Measurements from ENCODE around the gene CERK.

CERK gene

DNA sequence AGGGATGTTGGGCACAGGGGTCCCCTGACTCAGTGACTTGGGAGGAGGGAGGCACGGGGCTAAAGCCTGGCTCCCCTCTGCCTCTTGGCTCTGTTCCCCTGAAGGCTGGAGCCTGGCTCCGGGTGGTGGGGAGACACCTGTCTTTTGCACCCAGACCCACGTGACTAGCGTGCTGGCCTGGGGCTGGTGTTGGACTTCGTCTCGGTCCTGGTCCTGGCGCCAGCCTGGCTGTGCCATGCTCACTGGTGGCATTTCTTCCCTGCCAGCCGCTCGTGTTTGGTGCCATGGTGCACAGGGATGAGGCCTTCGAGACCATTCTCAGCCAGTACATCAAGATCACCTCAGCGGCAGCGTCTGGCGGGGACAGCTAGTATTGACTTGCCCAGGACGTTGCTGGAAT lies 61.2 kb downstream of the CERK start:
- no peak for DNase-seq

- DNase-seq: no peak
Observed at GRCh38 chr22:46676479-46676878, 61.6 kb downstream of the CERK start.

GRCh38 chr22:46675938-46676337 lies 62.1 kb downstream of the CERK start:
- DNase-seq: no peak

DNA sequence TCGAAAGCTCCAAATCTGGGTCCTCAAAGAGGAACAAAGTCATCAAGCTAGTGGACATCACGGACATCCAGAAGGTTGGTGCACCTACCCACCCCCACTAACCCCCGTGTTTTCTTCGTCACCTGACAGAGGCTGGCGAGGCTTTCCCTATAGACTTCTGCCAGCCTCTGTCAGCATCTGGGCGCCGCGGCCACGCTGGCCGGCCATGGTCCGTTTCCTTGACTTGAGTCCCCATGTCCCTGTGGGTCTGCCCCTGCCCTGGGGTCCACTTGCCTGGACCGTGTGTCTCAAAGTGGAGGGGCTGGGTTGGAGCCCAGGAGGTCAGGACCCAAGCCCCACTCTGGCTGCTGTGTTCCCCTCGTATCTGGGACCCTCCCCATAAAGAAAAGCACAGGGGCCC lies 62.6 kb downstream of the CERK start:
- DNase-seq: no peak

DNA sequence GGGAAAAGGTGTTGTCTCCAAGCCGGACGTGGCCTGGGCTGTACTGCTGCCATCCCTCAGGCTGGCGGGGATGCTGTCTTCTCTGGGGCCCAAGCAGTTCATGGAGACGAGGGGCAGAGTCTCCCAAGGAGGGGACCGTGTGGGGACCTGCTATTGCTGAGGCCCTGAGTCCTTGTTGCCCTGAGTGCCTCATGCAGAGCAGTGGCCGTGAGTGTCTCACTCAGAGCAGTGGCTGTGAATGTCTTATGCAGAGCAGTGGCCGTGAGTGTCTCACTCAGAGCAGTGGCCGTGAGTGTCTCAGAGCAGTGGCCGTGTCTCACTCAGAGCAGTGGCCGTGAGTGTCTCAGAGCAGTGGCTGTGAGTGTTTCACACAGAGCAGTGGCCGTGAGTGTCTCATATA lies 63.1 kb downstream of the CERK start:
- DNase-seq: peak; percentile 26

DNA sequence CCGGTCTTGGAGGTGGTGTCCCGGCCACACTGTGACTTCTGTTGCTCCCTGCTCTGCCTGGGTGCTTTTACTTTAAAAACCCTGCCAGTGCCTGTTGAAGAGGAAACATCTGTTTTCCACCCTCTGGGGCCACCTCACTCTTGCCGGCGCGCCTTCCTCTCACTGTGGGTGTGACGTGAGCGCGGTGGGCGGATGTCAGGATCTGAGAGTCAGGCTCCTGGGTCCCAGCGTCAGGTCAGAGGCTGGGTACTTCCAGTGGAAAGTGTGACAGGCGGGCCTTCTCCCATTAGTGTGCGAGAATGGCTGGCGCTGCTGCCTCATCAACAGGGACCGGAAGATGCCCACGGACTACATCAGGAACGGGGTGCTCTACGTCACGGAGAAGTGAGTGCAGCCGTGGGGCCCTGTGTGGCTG lies 63.7 kb downstream of the CERK start:
- DNase-seq: peak; percentile 88

DNA sequence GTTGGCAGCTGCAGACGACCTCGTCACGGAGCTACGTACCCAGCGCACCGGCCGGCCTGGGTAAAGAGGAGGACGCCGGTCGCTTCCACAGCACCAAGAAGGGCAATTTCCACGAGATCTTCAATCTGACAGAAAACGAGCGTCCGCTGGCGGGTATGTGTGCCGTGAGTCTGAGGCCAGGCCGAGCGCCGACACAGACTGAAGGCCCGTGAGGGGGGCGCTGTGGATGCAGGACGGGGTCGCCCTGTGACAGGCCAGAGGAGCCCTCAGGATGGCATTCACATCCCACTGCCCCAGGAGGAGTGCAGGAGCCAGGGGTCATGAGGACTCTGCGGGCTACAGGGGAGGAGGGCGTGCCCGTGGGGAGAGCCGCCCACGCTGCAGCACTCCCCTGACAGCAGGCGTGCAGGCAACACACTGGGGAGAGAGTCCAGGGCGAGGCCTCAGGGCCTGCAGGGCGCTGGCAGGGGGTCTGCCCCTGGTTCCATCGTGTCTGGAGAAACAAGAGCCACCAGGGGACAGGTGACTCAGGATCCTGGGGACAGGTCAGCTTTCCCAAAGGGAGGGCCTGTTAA lies 64.3 kb downstream of the CERK start:
- DNase-seq: peak; percentile 34

DNA sequence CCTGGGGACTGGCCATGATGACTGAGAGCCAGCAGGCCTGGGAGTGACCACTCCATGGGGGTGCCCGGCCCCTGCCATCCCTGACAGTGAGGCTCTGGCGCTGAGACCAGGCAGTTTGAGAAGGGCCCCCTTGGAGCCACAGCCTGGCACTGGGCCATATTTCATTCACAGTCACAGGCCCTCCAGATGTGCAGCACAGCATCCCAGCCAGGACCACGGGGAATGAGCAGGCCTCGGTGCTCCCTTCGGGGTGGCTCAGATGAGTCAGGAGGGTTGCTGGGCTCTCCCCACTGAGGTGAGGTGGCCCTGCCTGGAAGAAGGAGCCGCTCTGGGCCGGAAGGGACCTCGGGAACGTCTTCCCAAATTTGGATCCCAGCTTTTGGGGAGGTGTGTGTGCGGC lies 64.8 kb downstream of the CERK start:
- no peak for DNase-seq

DNA sequence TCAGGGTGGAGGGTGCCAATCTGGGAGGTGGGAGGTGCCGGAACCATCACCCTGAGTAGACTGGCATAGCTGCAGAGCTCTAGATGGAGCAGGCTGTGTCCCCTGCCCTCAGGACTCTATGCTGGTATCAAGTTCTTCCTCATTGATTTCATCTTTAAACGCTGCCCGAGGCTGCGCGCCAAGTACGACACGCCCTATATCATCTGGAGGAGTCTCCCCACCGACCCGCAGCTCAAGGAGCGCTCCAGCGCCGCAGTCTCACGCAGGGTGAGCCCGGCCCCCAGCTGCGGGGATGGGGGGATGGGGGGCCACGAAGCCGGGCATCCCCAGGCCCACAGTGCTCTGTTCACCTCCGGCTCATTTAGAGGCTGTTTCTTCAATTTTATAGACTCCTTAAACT lies 65.3 kb downstream of the CERK start:
- DNase-seq: no peak

DNA sequence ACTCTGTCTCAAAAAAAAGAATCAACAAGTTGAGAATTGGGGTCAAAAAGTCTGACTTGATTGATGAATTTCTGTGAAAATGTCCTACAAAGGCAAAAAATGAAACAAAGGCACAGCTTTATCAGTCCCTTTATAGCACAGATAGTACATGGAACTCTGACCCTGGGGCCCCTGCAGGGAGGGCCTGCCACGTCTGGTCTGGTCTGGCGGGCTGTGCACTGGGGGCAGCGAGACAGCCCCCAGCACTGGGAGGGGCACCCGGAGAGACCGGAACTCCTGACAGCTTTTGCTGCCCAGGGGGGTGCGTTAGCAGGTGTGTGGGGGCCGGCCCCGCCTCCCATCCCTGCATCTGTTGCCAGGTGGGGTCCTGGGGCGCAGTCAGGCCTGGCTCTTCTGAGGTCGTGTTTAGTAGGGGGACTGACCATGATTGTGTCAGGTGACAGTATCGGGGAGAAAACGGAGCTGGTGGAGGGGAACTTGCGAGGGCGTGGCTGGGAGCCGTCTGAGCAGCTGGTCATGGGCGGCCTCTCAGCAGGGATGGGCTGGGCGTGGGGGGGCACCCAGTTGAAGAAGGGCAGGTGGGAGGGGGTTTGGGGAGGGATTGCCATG lies 66.1 kb downstream of the CERK start:
- no peak for DNase-seq

DNA sequence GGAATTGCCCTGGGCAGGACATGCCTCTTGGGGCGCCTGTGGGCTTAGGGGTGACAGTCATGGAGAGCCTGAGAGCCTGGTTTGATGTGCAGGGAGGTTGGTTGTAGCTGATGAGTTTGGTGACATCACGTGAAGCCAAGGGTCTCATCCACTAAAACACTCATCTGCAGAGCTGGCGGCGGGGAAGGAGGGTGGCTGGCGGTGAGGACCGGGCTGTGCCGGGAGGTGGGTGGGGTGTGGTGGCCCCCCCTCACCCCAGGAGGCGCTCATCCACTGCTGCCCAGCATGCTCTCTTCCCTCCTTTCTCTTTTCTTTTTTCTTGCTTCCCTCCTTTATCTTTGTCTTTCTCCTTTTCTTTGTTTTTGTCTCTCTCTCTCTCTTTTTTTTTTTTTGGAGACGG lies 68.9 kb downstream of the CERK start:
- no peak for DNase-seq

- DNase-seq: no peak
Observed at GRCh38 chr22:46668116-46668515, 69.9 kb downstream of the CERK start.

DNA sequence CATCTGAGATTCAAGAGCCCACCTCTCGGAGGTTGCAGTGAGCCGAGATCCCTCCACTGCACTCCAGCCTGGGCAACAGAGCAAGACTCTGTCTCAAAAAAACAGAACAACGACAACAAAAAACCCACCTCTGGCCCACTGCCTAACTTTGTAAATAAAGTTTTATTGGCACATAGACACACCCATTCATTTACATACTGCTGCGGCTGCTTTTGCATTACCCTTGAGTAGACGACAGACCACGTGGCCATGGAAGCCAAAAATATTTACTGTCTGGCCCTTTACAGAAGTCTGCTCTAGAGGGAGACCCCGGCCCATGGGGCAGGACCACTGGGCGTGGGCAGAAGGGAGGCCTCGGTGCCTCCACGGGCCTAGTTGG lies 70.8 kb downstream of the CERK start:
- no peak for DNase-seq

GRCh38 chr22:46666577-46667244 lies 71.3 kb downstream of the CERK start:
- DNase-seq: no peak

DNA sequence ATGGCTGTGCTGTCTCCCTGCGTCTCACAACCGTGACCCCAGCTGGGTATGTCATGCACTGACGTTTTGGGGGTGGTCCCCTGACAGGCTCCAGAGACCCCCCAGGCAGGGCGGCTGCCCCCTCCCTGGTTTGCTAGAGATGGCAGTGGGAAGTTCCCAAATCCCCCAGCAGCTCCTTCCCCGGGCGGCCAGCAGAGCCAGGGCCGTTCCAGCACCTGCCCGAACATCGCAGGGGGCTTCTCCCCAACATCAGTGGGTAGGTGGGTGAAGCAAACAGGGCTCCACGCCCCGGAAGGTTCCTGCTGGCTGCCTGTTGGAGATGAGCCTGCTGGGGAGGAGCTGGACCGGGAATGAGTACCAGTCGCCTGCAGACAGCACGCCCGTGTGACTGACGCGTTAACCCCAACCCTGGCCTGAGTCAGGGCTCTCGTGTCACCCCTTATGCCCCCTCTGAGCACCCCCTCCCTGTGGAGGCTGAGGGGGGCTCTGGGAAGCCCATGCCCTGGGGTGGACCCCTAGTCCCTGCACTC lies 72.2 kb downstream of the CERK start:
- no peak for DNase-seq

- no peak for DNase-seq
Observed at GRCh38 chr22:46665151-46665695, 72.8 kb downstream of the CERK start.

- no peak for DNase-seq
Observed at GRCh38 chr22:46664301-46664855, 73.7 kb downstream of the CERK start.

- DNase-seq: no peak
Observed at GRCh38 chr22:46663436-46664100, 74.5 kb downstream of the CERK start.

GRCh38 chr22:46663001-46663400 lies 75.1 kb downstream of the CERK start:
- no peak for DNase-seq

DNA sequence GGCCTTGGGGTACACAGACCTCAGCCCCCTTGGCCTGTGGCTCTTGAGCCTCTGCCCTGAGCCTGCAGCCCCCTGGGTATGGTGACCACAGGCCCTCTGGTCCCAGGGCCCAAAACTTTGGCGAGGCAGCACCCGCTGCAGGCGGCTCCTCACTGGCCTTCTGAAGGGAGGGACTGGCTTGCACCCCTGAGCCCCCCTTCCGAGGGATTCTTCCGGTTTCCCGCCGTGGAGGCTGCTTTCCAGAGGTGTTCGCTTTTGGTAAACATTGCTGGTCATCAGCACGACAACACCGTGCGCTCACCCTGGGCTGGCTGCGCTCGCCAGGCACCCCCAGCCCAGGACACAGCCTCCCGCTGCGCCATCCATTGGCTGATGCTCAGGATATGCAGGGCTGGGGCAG lies 75.8 kb downstream of the CERK start:
- DNase-seq: no peak

- peak; percentile 65 for DNase-seq
Observed at GRCh38 chr22:46661221-46661851, 76.7 kb downstream of the CERK start.

DNA sequence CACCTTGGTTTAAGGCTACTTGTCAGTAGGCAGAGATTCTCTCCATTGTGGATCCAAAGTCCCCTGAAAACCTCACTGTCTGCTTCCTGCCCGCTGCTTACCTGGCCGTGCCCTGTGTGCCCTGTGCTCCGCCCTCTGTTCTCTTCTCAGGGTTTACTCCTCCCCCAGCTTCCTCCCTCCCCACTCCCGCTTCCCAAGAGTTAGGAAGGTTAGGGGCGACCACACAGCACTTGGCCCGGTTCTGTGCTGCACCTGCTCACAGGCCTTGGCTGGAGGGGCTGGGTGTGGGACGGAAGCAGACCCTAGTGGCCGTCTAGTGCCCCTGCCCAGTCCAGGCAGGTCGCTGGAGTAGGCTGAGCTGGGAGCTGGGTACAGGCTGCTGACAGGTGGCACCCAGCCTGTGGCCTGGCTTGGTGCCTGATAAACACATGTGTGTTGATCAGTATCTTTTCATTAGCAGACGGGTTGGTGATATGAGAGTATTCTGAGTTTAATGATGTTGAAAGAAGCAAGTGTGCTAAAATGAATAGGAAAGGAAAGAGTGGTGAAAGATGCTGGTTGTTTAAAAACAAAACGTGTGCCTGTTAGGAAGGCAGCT lies 77.3 kb downstream of the CERK start:
- DNase-seq: peak; percentile 60
